Fibroblast of lung (primary cell): ENCODE measurements around the gene EIF3J.
A peak's percentile ranks its signal among the peaks of the same experiment; 100 is the strongest.

ENCODE experiments used
- EZH2 ChIP-seq: IDR thresholded peaks from 2 replicates; pipeline ENCODE4 v1.5.1; 2012; ENCODE audit warnings: low read length, control low read depth, mild to moderate bottlenecking; ENCODE audit errors: missing control alignments
- TF ChIP-seq, protein P1 (sequence below), 2 donors: IDR thresholded peaks in 1 of 2; conservative IDR thresholded peaks in 1 of 2; 1 replicate in 1 of 2; 2 replicates in 1 of 2; pipeline ENCODE4 v1.5.1; 2011 to 2012; ENCODE audit warnings: low read length in 2 of 2, control low read depth in 1 of 2, inconsistent platforms in 1 of 2, low read depth in 1 of 2, mild to moderate bottlenecking in 1 of 2

DNA sequence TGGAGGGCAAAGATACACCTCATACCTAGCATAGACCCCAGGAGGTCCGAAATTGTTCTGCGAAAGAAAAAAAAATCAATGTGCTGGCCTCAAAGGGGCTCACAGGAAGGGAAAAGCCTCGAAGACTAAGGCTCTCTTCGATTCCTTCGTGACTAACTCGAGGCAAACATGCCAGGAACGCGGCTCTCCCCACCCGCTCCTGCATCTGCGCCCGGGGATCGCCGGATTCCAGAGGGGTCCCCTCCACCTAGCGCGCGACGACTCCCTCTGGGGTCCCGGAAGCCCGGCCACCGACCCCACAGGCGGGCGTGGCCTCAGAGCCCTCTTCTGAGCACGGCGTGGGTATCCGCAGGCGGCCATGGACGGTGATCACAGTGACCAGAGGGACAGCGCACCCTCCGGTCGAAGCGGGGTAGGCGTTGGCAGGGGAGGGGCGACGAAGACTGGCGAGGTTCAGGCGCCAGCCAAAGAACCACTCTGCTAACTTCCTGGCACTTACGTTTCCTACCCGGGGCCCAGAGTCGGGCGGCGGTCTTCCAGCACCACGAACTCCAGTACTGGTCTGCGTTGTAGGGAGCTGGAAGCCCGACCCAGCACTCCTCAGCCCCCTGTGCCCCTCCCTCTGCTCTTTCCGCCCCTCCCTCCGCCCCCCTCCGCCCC lies 515 bp upstream of the EIF3J start:
- TF ChIP-seq EZH2, result no peak
- TF ChIP-seq, protein P1, sequence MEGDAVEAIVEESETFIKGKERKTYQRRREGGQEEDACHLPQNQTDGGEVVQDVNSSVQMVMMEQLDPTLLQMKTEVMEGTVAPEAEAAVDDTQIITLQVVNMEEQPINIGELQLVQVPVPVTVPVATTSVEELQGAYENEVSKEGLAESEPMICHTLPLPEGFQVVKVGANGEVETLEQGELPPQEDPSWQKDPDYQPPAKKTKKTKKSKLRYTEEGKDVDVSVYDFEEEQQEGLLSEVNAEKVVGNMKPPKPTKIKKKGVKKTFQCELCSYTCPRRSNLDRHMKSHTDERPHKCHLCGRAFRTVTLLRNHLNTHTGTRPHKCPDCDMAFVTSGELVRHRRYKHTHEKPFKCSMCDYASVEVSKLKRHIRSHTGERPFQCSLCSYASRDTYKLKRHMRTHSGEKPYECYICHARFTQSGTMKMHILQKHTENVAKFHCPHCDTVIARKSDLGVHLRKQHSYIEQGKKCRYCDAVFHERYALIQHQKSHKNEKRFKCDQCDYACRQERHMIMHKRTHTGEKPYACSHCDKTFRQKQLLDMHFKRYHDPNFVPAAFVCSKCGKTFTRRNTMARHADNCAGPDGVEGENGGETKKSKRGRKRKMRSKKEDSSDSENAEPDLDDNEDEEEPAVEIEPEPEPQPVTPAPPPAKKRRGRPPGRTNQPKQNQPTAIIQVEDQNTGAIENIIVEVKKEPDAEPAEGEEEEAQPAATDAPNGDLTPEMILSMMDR (conservative IDR thresholded peaks at IDR 0.05 in 1 of 2, IDR thresholded peaks at IDR 0.05 in 1 of 2; ENCODE audit: low read depth in 1 of 2, low read length in 2 of 2), result peak; percentile 39 to 49
